DMS 273 (cell line): ENCODE results near the gene XRCC2.

ENCODE experiments used
- DNase-seq: peaks from one replicate; lab custom pipeline; 2025; ENCODE audit not compliant: unreplicated experiment; lab: John Stamatoyannopoulos, UW

XRCC2 gene

DNA sequence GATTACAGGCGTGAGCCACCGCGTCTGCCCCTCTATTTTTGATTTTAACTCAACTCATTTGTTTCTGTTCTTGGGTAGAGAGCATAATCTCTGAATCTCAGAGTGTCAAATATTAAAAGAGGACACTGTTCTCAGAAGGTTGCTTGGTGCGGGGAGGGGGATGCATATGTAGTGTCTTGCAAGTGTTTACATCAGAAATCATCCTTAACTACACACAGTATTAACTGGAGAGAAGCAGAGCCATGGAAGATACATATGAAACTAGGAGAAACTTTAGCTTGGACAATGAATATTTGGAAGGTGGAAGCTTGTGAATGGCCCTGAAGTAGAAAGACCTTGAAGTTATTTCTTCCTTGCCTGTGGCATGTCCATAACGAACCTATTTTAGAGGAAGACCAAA, 57.5 kb downstream of the XRCC2 start:
- DNase-seq = no peak

- no peak for DNase-seq
Observed at GRCh38 chr7:152617056-152617455, 58.9 kb downstream of the XRCC2 start.

DNA sequence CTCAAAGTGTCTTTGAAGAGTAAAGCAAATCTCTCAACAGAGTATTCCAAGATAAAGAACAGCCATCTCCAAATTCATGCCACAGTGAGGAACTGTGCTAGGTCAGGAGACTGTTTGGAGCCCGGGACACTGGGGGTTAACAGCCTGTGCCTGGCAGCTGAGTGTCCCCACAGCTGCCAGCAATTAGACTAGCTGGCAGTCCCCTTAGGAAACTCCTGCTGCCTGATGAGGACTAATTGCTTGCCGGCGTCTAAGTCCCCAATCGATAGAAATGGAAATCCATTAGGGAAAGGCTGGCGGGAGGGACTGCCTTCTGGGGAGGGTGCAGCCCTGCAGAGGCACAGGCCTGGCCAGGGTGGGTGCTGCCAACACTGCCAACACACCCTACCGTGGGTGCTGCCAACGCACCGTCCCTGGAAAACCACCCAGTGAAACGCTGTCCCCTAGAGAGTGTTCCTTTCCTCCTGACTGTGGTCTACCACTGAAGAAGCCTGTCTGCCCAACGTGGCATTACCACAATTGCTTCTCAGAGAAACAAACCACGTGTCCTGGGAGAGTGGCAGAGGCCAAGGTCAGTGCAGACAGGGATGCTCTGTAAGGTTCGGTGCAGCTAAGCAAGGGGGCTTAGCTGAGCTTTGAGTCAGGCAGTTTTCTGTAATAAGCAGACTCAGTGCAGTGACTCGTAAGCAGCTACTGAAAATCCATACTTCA, 60.8 kb downstream of the XRCC2 start:
- DNase-seq = peak; percentile 63

- no peak for DNase-seq
Observed at GRCh38 chr7:152608656-152609055, 67.3 kb downstream of the XRCC2 start.

DNA sequence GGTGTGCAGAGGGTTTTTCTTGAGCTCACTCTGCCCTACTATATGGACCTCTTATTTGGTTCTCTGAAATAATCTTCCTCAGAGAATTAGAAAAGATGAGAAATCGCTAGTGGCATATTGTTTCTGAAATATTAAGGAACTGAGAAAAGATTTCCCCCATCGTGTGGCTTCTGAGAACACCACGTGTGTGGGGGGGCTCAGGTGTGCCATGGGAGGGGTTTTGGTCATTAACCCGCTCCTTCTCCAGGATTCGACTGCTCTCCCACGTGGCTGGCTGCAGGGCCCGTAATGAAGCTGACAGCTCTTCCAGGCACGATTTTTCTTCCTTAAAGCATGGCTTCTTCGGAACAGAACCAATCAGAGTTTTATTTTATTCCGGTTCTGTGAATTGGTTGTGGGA, 67.7 kb downstream of the XRCC2 start:
- DNase-seq = no peak

DNA sequence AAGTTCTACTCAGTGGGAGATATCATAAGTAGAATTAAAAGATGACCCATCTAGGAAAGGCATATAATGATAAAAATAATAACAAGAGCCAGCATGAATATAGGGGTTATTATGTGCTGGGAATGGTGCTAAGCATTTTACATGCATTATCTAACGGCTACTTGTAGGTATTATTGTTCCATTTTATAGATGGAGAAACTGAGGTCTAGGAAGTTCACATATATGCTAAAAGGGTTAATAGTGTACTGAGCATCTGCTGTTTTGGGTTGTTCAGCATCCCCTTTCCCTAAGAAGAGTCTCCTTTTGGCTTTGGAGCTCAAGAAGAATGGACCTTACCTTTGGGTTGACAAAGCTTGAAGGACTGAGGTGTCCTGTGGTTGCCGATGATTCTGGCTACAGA, 68.9 kb downstream of the XRCC2 start:
- DNase-seq = no peak

DNA sequence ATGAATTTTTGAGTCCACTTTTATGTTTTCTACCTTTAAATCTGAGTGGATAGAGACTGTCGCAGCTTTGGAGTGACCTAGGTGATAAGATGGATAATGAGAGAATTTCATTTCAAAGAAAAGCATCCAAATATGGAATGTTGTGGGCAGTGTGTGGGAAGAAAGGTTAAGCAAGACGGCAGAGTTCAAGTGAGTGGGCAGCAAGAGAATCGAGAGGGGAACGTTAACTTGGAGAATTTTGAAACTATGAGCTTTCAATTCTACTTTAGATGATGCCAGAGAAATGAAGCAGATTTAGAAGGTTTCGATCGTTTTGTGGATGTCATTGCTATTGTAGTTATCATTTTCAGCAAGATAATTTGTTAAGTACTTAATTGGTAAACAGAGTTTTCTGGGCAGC, 73.0 kb downstream of the XRCC2 start:
- DNase-seq = no peak

GRCh38 chr7:152601305-152601798, 74.6 kb downstream of the XRCC2 start:
- DNase-seq = no peak

- DNase-seq = no peak
Observed at GRCh38 chr7:152600266-152600665, 75.7 kb downstream of the XRCC2 start.

DNA sequence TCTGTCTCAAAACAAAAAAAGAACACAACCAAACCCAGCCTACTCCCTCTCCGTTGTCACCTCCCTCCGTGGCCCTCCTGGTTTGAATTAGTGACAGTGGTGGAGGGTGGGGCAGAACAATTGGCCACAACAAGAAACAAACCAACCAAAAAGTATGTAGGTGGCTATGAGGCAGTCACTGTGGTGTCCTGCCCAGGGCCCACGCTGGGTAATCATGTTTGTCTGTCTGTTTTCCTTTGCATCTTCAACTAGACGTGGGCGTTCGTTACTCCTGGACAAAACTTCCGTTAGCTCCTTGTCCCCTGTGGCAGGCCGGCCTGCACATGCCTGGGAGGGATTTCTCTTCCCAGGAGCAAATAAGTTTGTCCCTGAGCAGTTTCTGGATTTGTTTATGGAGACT, 78.4 kb downstream of the XRCC2 start:
- no peak for DNase-seq

DNA sequence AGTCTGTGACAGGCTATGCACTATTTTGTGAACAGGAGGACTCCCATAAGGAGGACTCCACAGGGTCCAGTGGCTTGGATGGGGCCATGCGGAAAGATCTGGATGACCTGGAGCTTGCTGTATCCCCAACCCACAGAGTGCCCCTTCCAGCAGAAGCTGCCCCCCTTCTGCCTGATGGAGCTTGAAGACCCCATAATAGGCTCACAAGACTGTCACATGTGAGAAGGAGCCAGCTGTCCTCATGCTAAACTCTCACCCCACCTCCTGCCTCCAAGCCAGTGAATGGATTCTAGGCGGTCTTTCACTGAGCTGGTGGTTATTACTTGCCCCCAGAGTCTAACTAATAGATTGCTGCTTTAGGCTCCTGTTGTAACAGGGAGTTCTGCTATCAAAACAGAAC, 79.1 kb downstream of the XRCC2 start:
- no peak for DNase-seq
